ENCODE results near the gene AUTS2. TPM values are rescaled to one million over a fixed set of nuclear protein-coding genes. Genes with fewer than 3 reads are reported as not detected.

The AUTS2 gene
- total and polyA plus RNA-seq, 10 of the 15 experiments (the other 5 are each of a cell fraction or from before 2014, with no cell fraction given): 6.4 to 55.6 (median 21.6) TPM

DNA sequence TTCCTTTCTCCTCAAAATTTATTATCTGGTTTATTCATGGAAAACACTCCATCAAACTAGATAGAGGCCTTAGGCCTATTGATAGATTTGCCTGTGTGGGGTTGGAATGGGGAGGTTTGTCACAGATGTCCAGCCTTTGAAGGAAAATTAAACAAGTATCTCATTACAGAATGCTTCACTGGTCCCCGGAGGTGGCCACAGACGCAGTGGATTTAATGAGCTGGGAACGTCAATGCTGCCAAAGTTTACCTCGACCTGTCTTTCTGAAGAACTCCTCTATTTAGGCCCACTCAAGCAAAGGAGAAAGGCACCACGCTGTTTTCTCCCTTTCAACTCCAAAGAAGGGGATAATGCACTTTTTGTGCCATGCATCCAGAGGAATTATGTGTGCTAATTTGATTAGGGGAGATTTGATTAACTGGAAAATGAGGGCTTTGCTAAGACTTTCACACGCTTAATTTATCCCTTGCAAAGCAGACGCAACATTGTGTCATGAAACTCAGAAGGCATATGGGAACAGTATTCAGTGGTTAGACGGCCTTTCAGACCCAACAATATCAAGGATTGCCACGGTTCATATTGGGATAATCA is 974.9 kb downstream of the AUTS2 start (continued):
- no peak for TF ChIP-seq MYC (IDR thresholded peaks at IDR 0.05; ENCODE audit: insufficient read depth, insufficient read length, insufficient replicate concordance, low read length, severe bottlenecking)
- no peak for TF ChIP-seq NFIC (IDR thresholded peaks at IDR 0.05; ENCODE audit: low read depth, low read length)
- TF ChIP-seq POLR2AphosphoS2 (IDR thresholded peaks at IDR 0.05; ENCODE audit: low read depth, low read length): no peak
- no peak for TF ChIP-seq HDGF (IDR thresholded peaks at IDR 0.05)
- no peak for TF ChIP-seq SMAD1 (IDR thresholded peaks at IDR 0.05; ENCODE audit: low read depth, partially characterized antibody)
- TF ChIP-seq ZNF207 (IDR thresholded peaks at IDR 0.05; ENCODE audit: borderline replicate concordance): no peak

DNA sequence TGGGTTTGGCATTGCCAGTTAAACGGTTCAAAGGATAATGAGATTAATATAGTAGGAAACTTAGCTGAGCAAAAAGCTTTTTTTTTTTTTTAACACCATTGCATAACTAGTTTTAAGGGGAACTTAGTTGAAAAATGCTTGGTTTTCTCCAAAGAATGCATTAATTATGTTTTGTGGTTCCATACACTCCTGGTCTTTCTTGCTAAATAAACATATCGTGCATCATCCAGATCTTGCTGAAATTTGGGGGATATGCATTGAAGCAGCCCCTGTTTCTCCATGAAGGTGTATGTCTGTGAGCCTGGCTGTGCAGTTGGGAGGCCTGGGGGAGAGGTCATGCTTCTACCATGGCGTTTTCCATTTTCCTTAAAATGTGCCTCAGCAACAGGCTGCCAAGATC is 975.4 kb downstream of the AUTS2 start:
- Histone ChIP-seq H3K27me3 (replicated peaks in 1 of 2; ENCODE audit: control insufficient read depth in 2 of 2, insufficient read depth in 2 of 2, low read length in 1 of 2) (no peaks in the 10 kb centered on the region), H3K27ac (ENCODE audit: control insufficient read depth, insufficient read depth) (no peak overlapping the region), H2AFZ (ENCODE audit: control insufficient read depth, low read depth, low read length) (no peak overlapping the region), H3K79me2 (ENCODE audit: control insufficient read depth, insufficient read depth, low read length) (no peaks in the 10 kb centered on the region), H3K4me3 (no peak overlapping the region), H3K9me3 (replicated peaks; ENCODE audit: control insufficient read depth, insufficient read depth, low read length) (no peaks in the 10 kb centered on the region), H3K4me2 (ENCODE audit: control insufficient read depth, insufficient read depth) (no peak overlapping the region), H4K20me1 (ENCODE audit: control insufficient read depth, insufficient read depth) (no peaks in the 10 kb centered on the region), H3K9ac (ENCODE audit: control insufficient read depth, insufficient read depth, low read length) (no peak overlapping the region), H3K36me3 (ENCODE audit: control insufficient read depth in 2 of 2, insufficient read depth in 2 of 2, low read length in 1 of 2) (no peaks in the 10 kb centered on the region), H3K4me1 (ENCODE audit: control insufficient read depth, insufficient read depth, low read length) (no peaks in the 10 kb centered on the region)
- intact Hi-C loops (cut with micrococcal nuclease; ENCODE audit: unreplicated experiment) (no loop called here), in situ Hi-C loops (cut with MboI) (no loop called here)
- SMC1A ChIA-PET (ENCODE audit: uncharacterized antibody, unreplicated experiment): no interaction called here
- WGBS (ENCODE audit: insufficient coverage, insufficient replicate concordance, low lambda C conversion rate, missing lambda C conversion rate): 43% methylated on average over 3 of the region's 3 CpGs
- no TSS peak for BruUV-seq (replicated peaks)
- no peak for DNase-seq (ENCODE audit: low read depth, low spot score)
- no peak for FAIRE-seq
- TF ChIP-seq NFIC (IDR thresholded peaks at IDR 0.05; ENCODE audit: low read depth, low read length) (no peak), ZNF207 (IDR thresholded peaks at IDR 0.05; ENCODE audit: borderline replicate concordance) (no peak), POLR2AphosphoS5 (IDR thresholded peaks at IDR 0.05; ENCODE audit: low read length) (no peak), NFXL1 (IDR thresholded peaks at IDR 0.05; ENCODE audit: borderline replicate concordance) (no peak), PAX5 (IDR thresholded peaks at IDR 0.05; ENCODE audit: borderline replicate concordance, low read depth, low read length) (no peak), CBX5 (IDR thresholded peaks at IDR 0.05; ENCODE audit: low read depth) (no peak), CREM (IDR thresholded peaks at IDR 0.05; ENCODE audit: low read depth) (no peak), CHD1 (IDR thresholded peaks at IDR 0.05; ENCODE audit: low read depth, low read length) (no peak), ZZZ3 (IDR thresholded peaks at IDR 0.05; ENCODE audit: control insufficient read depth, insufficient read length, low read depth) (no peak)
- TF ChIP-seq, protein P1, sequence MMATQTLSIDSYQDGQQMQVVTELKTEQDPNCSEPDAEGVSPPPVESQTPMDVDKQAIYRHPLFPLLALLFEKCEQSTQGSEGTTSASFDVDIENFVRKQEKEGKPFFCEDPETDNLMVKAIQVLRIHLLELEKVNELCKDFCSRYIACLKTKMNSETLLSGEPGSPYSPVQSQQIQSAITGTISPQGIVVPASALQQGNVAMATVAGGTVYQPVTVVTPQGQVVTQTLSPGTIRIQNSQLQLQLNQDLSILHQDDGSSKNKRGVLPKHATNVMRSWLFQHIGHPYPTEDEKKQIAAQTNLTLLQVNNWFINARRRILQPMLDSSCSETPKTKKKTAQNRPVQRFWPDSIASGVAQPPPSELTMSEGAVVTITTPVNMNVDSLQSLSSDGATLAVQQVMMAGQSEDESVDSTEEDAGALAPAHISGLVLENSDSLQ (IDR thresholded peaks at IDR 0.05): no peak
- RAD21 ChIA-PET (ENCODE audit: unreplicated experiment): no interaction called here
- ATAC-seq: no peak
- CTCF ChIA-PET: no interaction called here
- POLR2A ChIA-PET: no interaction called here

Data from GM12878 (cell line).